NCI-H526 treated with DMSO at 0.1 percent for 48 hours (cell line): ENCODE data around the gene CREB3L1.

Source experiments
- DNase-seq: peaks from one replicate; lab custom pipeline; 2025; lab: John Stamatoyannopoulos, UW

CREB3L1 gene

GRCh38 chr11:46345131-46345597, 67.7 kb downstream of the CREB3L1 start:
- peak; percentile 77 for DNase-seq

- no peak for DNase-seq
These were observed 68.5 kb downstream of the CREB3L1 start for GRCh38 chr11:46345881-46346484.

GRCh38 chr11:46346886-46347636, 69.6 kb downstream of the CREB3L1 start, which contains the start of gene DGKZ:
Gene DGKZ (plus strand): TSS chr11:46347463. CDS start chr11:46347660, 197 bp downstream.
- DNase-seq, result peak; percentile 90

- no peak for DNase-seq
These were observed 70.3 kb downstream of the CREB3L1 start for GRCh38 chr11:46347637-46348311.

- DNase-seq, result no peak
These were observed 71.3 kb downstream of the CREB3L1 start for GRCh38 chr11:46348566-46349401.

GRCh38 chr11:46350695-46351094, 73.2 kb downstream of the CREB3L1 start:
- DNase-seq, result no peak

- no peak for DNase-seq
These were observed 73.7 kb downstream of the CREB3L1 start for GRCh38 chr11:46351148-46351547.

GRCh38 chr11:46351606-46352005, 74.1 kb downstream of the CREB3L1 start:
- no peak for DNase-seq

- DNase-seq, result peak; percentile 81
These were observed 74.8 kb downstream of the CREB3L1 start for GRCh38 chr11:46352063-46352841.

GRCh38 chr11:46353698-46354097, 76.2 kb downstream of the CREB3L1 start:
- DNase-seq, result no peak

GRCh38 chr11:46356924-46357482, 79.5 kb downstream of the CREB3L1 start:
- no peak for DNase-seq

GRCh38 chr11:46357483-46357936, 80.0 kb downstream of the CREB3L1 start:
- peak; percentile 61 for DNase-seq

- no peak for DNase-seq
These were observed 82.5 kb downstream of the CREB3L1 start for GRCh38 chr11:46359953-46360352.

- DNase-seq, result no peak
These were observed 83.4 kb downstream of the CREB3L1 start for GRCh38 chr11:46360878-46361277.

- peak; percentile 97 for DNase-seq
These were observed 84.1 kb downstream of the CREB3L1 start for GRCh38 chr11:46361283-46362155.

- no peak for DNase-seq
These were observed 84.9 kb downstream of the CREB3L1 start for GRCh38 chr11:46362156-46363030.

- no peak for DNase-seq
These were observed 85.6 kb downstream of the CREB3L1 start for GRCh38 chr11:46363031-46363407.

GRCh38 chr11:46363455-46364005, 86.1 kb downstream of the CREB3L1 start:
- DNase-seq, result no peak
